ENCODE data around the gene PLCD3. TPM values are rescaled to one million over a fixed set of nuclear protein-coding genes. Genes with fewer than 3 reads are reported as not detected.

Gene PLCD3
- total and polyA plus RNA-seq, 2 of the 13 experiments (the other 11 are each of a cell fraction or from before 2014, with no cell fraction given): 11.3 to 39.1 TPM

DNA sequence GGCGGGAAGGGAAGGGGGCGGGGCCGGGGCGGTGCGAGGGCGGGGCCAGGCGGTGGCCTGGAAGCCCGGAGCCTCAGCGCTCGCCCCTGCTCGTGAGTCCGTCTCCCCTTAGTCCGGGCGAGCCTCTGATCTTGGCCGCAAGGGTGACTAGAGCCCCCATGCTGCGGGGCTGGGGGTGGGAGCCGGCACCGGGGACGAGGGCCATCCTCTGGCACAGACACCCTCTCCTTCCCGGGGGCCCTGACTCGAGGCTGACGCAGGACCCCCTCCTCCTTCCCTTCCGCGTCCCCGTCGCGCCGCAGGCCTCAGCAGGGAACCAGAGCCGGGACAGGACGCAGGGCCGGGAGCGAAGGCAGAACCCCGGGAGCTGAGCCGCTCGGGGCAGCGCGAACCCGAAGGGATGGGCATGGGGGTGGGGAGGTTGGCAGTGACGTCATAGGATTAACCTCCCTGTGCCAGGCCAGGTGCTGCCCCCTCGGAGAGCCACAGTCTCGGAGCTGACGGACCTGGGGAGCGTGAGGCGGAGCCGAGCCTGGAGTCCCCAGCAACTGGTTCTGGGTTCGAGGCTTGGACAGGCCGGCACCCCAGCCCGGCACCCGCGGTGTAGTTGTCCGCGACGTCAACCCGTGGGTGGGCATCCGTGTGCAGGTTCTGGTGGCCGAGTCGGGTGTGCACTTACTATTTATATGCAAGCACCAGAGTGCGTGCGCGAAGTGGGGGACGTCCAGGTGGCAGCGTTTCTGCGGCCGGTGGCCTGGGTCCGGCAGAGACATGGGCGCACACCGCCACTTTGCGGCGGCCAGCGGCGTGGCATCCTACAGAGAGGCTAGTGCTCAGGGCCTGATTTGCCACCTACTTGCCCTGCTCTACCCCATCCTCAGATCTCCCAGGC lies 503 bp upstream of the PLCD3 start (continued):
- TF ChIP-seq ZNF709 (CRISPR knock-in tag; IDR thresholded peaks at IDR 0.05) (no peak), GTF2F1 (IDR thresholded peaks at IDR 0.05; ENCODE audit: low read length) (no peak), ZBTB7B (CRISPR knock-in tag; IDR thresholded peaks at IDR 0.05) (peak; percentile 80), IRF2 (CRISPR knock-in tag; IDR thresholded peaks at IDR 0.05) (peak; percentile 50; the same call in 1 of the 2 replicates), ZNF225 (CRISPR knock-in tag; IDR thresholded peaks at IDR 0.05) (0 out of 2 replicates have a peak, but pooled peaks have one; percentile 76), CENPT (CRISPR knock-in tag; IDR thresholded peaks at IDR 0.05; ENCODE audit: low read depth) (peak; percentile 51; the same call in 1 of the 2 replicates), TRIM24 (CRISPR knock-in tag; IDR thresholded peaks at IDR 0.05) (0 out of 2 replicates have a peak, but pooled peaks have one; percentile 54), ZNF367 (CRISPR knock-in tag; IDR thresholded peaks at IDR 0.05; ENCODE audit: borderline replicate concordance) (0 out of 2 replicates have a peak, but pooled peaks have one; percentile 75), ZNF331 (CRISPR knock-in tag; IDR thresholded peaks at IDR 0.05) (0 out of 2 replicates have a peak, but pooled peaks have one; percentile 22), SMYD3 (CRISPR knock-in tag; IDR thresholded peaks at IDR 0.05) (0 out of 2 replicates have a peak, but pooled peaks have one; percentile 12), FOXA3 (CRISPR knock-in tag; IDR thresholded peaks at IDR 0.05) (0 out of 2 replicates have a peak, but pooled peaks have one; percentile 15), MEF2D (CRISPR knock-in tag; IDR thresholded peaks at IDR 0.05) (peak; percentile 58), ZNF891 (CRISPR knock-in tag; IDR thresholded peaks at IDR 0.05) (peak; percentile 76), ZNF572 (CRISPR knock-in tag; IDR thresholded peaks at IDR 0.05) (peak; percentile 72; the same call in 1 of the 2 replicates), MAZ (IDR thresholded peaks at IDR 0.05; ENCODE audit: borderline replicate concordance, low read depth, low read length) (no peak), MAZ (CRISPR knock-in tag; IDR thresholded peaks at IDR 0.05; ENCODE audit: low read depth) (peak; percentile 82)
- TF ChIP-seq, protein P1, sequence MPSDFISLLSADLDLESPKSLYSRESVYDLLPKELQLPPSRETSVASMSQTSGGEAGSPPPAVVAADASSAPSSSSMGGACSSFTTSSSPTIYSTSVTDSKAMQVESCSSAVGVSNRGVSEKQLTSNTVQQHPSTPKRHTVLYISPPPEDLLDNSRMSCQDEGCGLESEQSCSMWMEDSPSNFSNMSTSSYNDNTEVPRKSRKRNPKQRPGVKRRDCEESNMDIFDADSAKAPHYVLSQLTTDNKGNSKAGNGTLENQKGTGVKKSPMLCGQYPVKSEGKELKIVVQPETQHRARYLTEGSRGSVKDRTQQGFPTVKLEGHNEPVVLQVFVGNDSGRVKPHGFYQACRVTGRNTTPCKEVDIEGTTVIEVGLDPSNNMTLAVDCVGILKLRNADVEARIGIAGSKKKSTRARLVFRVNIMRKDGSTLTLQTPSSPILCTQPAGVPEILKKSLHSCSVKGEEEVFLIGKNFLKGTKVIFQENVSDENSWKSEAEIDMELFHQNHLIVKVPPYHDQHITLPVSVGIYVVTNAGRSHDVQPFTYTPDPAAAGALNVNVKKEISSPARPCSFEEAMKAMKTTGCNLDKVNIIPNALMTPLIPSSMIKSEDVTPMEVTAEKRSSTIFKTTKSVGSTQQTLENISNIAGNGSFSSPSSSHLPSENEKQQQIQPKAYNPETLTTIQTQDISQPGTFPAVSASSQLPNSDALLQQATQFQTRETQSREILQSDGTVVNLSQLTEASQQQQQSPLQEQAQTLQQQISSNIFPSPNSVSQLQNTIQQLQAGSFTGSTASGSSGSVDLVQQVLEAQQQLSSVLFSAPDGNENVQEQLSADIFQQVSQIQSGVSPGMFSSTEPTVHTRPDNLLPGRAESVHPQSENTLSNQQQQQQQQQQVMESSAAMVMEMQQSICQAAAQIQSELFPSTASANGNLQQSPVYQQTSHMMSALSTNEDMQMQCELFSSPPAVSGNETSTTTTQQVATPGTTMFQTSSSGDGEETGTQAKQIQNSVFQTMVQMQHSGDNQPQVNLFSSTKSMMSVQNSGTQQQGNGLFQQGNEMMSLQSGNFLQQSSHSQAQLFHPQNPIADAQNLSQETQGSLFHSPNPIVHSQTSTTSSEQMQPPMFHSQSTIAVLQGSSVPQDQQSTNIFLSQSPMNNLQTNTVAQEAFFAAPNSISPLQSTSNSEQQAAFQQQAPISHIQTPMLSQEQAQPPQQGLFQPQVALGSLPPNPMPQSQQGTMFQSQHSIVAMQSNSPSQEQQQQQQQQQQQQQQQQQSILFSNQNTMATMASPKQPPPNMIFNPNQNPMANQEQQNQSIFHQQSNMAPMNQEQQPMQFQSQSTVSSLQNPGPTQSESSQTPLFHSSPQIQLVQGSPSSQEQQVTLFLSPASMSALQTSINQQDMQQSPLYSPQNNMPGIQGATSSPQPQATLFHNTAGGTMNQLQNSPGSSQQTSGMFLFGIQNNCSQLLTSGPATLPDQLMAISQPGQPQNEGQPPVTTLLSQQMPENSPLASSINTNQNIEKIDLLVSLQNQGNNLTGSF (CRISPR knock-in tag; IDR thresholded peaks at IDR 0.05): no peak
- TF ChIP-seq, protein P2, sequence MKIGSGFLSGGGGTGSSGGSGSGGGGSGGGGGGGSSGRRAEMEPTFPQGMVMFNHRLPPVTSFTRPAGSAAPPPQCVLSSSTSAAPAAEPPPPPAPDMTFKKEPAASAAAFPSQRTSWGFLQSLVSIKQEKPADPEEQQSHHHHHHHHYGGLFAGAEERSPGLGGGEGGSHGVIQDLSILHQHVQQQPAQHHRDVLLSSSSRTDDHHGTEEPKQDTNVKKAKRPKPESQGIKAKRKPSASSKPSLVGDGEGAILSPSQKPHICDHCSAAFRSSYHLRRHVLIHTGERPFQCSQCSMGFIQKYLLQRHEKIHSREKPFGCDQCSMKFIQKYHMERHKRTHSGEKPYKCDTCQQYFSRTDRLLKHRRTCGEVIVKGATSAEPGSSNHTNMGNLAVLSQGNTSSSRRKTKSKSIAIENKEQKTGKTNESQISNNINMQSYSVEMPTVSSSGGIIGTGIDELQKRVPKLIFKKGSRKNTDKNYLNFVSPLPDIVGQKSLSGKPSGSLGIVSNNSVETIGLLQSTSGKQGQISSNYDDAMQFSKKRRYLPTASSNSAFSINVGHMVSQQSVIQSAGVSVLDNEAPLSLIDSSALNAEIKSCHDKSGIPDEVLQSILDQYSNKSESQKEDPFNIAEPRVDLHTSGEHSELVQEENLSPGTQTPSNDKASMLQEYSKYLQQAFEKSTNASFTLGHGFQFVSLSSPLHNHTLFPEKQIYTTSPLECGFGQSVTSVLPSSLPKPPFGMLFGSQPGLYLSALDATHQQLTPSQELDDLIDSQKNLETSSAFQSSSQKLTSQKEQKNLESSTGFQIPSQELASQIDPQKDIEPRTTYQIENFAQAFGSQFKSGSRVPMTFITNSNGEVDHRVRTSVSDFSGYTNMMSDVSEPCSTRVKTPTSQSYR (CRISPR knock-in tag; IDR thresholded peaks at IDR 0.05; ENCODE audit: borderline replicate concordance): peak; percentile 16; the same call in 1 of the 2 replicates
- TF ChIP-seq, protein P3, sequence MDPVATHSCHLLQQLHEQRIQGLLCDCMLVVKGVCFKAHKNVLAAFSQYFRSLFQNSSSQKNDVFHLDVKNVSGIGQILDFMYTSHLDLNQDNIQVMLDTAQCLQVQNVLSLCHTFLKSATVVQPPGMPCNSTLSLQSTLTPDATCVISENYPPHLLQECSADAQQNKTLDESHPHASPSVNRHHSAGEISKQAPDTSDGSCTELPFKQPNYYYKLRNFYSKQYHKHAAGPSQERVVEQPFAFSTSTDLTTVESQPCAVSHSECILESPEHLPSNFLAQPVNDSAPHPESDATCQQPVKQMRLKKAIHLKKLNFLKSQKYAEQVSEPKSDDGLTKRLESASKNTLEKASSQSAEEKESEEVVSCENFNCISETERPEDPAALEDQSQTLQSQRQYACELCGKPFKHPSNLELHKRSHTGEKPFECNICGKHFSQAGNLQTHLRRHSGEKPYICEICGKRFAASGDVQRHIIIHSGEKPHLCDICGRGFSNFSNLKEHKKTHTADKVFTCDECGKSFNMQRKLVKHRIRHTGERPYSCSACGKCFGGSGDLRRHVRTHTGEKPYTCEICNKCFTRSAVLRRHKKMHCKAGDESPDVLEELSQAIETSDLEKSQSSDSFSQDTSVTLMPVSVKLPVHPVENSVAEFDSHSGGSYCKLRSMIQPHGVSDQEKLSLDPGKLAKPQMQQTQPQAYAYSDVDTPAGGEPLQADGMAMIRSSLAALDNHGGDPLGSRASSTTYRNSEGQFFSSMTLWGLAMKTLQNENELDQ (CRISPR knock-in tag; IDR thresholded peaks at IDR 0.05; ENCODE audit: borderline replicate concordance): no peak
